CD14-positive monocyte (primary cell): Measurements from ENCODE around the gene DHRS9. TPM values are rescaled to one million over a fixed set of nuclear protein-coding genes. Genes with fewer than 3 reads are reported as not detected.

ENCODE experiments used
- DNase-seq, 3 donors: peaks; one replicate each; pipeline ENCODE4 v3.0.0-alpha.2; 2011 to 2022
- H2AFZ ChIP-seq: 2 replicates; pipeline ENCODE4 v1.6.0; 2012; ENCODE audit warnings: mild to moderate bottlenecking, low read depth, low read length, inconsistent platforms; ENCODE audit not compliant: insufficient read depth, poor library complexity, severe bottlenecking
- H3K27ac ChIP-seq, 2 donors: 1 replicate in 1 of 2; 2 replicates in 1 of 2; pipeline ENCODE4 v1.5.1; 2012 to 2013; ENCODE audit warnings: low read length in 2 of 2, control low read depth in 1 of 2, inconsistent platforms in 1 of 2, low read depth in 1 of 2, mild to moderate bottlenecking in 1 of 2
- H3K27me3 ChIP-seq, 2 donors: one replicate each; pipeline versions ENCODE4 v1.6.0 to v1.6.1; 2011 to 2013; ENCODE audit warnings: low read length in 2 of 2; ENCODE audit not compliant: control insufficient read depth in 2 of 2, insufficient read depth in 2 of 2
- H3K36me3 ChIP-seq, 2 donors: replicated peaks in 1 of 2; 1 replicate in 1 of 2; 2 replicates in 1 of 2; pipeline versions ENCODE4 v1.5.1 to v1.6.1; 2012 to 2013; ENCODE audit warnings: low read length in 2 of 2, control low read depth in 1 of 2, inconsistent platforms in 1 of 2, mild to moderate bottlenecking in 1 of 2; ENCODE audit not compliant: insufficient read depth in 2 of 2, control insufficient read depth in 1 of 2
- H3K4me1 ChIP-seq, 2 donors: 1 replicate in 1 of 2; 2 replicates in 1 of 2; pipeline versions ENCODE4 v1.5.1 to v1.6.1; 2012 to 2013; ENCODE audit warnings: low read length in 2 of 2, control low read depth in 1 of 2, inconsistent platforms in 1 of 2, mild to moderate bottlenecking in 1 of 2, moderate library complexity in 1 of 2; ENCODE audit not compliant: insufficient read depth in 2 of 2, control insufficient read depth in 1 of 2
- H3K4me2 ChIP-seq: replicated peaks from 2 replicates; pipeline ENCODE3; 2012; ENCODE audit warnings: low read length, moderate library complexity, mild to moderate bottlenecking; ENCODE audit not compliant: poor library complexity, severe bottlenecking; ENCODE audit errors: extremely low read depth
- H3K4me3 ChIP-seq, 3 experiments: fragments of 200-600 bp in 1 of 3; sonication (generic) in 1 of 3; replicated peaks in 1 of 3; 1 replicate in 2 of 3; 2 replicates in 1 of 3; pipeline ENCODE4 v1.5.1; 2011 to 2013; ENCODE audit warnings: low read length in 3 of 3, mild to moderate bottlenecking in 3 of 3, control low read depth in 2 of 3, low read depth in 2 of 3, inconsistent platforms in 1 of 3, moderate library complexity in 1 of 3
- H3K79me2 ChIP-seq: 2 replicates; pipeline ENCODE4 v1.6.0; 2012; ENCODE audit warnings: mild to moderate bottlenecking, control low read depth, inconsistent platforms, low read length, moderate library complexity; ENCODE audit not compliant: insufficient read depth
- H3K9ac ChIP-seq: 2 replicates; pipeline ENCODE4 v1.6.0; 2017; ENCODE audit warnings: low read length, mild to moderate bottlenecking; ENCODE audit not compliant: insufficient read depth, poor library complexity, severe bottlenecking
- H3K9me3 ChIP-seq, 2 donors: replicated peaks in 1 of 2; 1 replicate in 1 of 2; 2 replicates in 1 of 2; pipeline versions ENCODE4 v1.5.1 to v1.6.1; 2012 to 2013; ENCODE audit warnings: low read length in 2 of 2, control low read depth in 1 of 2; ENCODE audit not compliant: control insufficient read depth in 1 of 2, insufficient read depth in 1 of 2
- H4K20me1 ChIP-seq: 2 replicates; pipeline ENCODE4 v1.6.0; 2012; ENCODE audit warnings: mild to moderate bottlenecking, low read length, control low read depth, moderate library complexity; ENCODE audit not compliant: insufficient read depth
- H3K27ac Mint-ChIP-seq, 7 donors: one replicate each; pipeline ENCODE4 v1.8.0; 2020; ENCODE audit warnings: mild to moderate bottlenecking in 7 of 7, mixed read lengths in 7 of 7, moderate library complexity in 6 of 7, inconsistent platforms in 2 of 7
- H3K27me3 Mint-ChIP-seq, 3 donors: one replicate each; pipeline ENCODE4 v1.8.0; 2021 to 2022; ENCODE audit warnings: low read depth in 3 of 3, mild to moderate bottlenecking in 3 of 3, mixed read lengths in 3 of 3, moderate library complexity in 3 of 3, inconsistent platforms in 1 of 3
- H3K36me3 Mint-ChIP-seq, 2 donors: one replicate each; pipeline ENCODE4 v1.8.0; 2020; ENCODE audit warnings: mixed read lengths in 2 of 2, inconsistent platforms in 1 of 2, mild to moderate bottlenecking in 1 of 2
- H3K4me1 Mint-ChIP-seq: one replicate; pipeline ENCODE4 v1.8.0; 2020; ENCODE audit warnings: mild to moderate bottlenecking, mixed read lengths
- H3K4me3 Mint-ChIP-seq, 2 donors: one replicate each; pipeline ENCODE4 v1.8.0; 2020; ENCODE audit warnings: mild to moderate bottlenecking in 2 of 2, mixed read lengths in 2 of 2, moderate library complexity in 1 of 2
- H3K9me3 Mint-ChIP-seq, 7 donors: one replicate each; pipeline ENCODE4 v1.8.0; 2020 to 2022; ENCODE audit warnings: mixed read lengths in 7 of 7, mild to moderate bottlenecking in 6 of 7, moderate library complexity in 6 of 7, inconsistent platforms in 2 of 7
- WGBS: methylation state at CpG from one replicate; pipeline ENCODE4 v1.1.5; 2013; ENCODE audit warnings: missing lambda C conversion rate; ENCODE audit not compliant: insufficient coverage; 5-methylcytosine and 5-hydroxymethylcytosine counted together
- intact Hi-C, 2 donors: fragments of 100-400 bp; cut with micrococcal nuclease; formaldehyde crosslinking; loops; one replicate each; pipeline versions ENCODE4 v1.15.0 to v1.15.1; 2023
- polyA plus RNA-seq, 3 donors: library from polyadenylated mRNA; depleted of rRNA in 1 of 3; unstranded in 2 of 3; stranded (reverse) in 1 of 3; fragments of 300-500 nt in 2 of 3; fragments of >200 nt in 1 of 3; fragmentation: Illumina TruSeq in 2 of 3; gene quantifications; 1 replicate in 2 of 3; 2 replicates in 1 of 3; pipeline ENCODE4 v1.2.3, GENCODE V29; 2012 to 2021
- TF ChIP-seq, protein P1 (sequence below): fragments of 200-600 bp; IDR thresholded peaks from one replicate; pipeline ENCODE4 v1.8.0; 2022; ENCODE audit warnings: antibody characterized with exemption, mild to moderate bottlenecking

DHRS9 gene
- polyA plus RNA-seq, 3 donors: 10.0 to 12.9 (median 10.0) TPM

GRCh38 chr2:169090133-169090820 lies 20.9 kb downstream of the DHRS9 start:
- peaks cover 18% of the 10 kb centered on the region for H3K79me2 ChIP-seq
- peaks cover 2 to 43% of the 10 kb centered on the region in 2 donors for H3K36me3 Mint-ChIP-seq
- peak overlapping the region in 5 of 7 donors; percentile 49 to 83 (median 70) for H3K27ac Mint-ChIP-seq
- H3K27me3 Mint-ChIP-seq: no peaks in the 10 kb centered on the region
- H3K4me1 Mint-ChIP-seq: peaks cover 92% of the 10 kb centered on the region
- no peak overlapping the region for H3K9ac ChIP-seq
- peak overlapping the region in 1 of 2 donors; percentile 46 for H3K27ac ChIP-seq
- peaks cover 0 to 4% (median 0%) of the 10 kb centered on the region in 7 donors for H3K9me3 Mint-ChIP-seq
- peak in 2 of 3 donors; percentile 64 to 75 for DNase-seq
- no peaks in the 10 kb centered on the region for H3K36me3 ChIP-seq
- TF ChIP-seq, protein P1, sequence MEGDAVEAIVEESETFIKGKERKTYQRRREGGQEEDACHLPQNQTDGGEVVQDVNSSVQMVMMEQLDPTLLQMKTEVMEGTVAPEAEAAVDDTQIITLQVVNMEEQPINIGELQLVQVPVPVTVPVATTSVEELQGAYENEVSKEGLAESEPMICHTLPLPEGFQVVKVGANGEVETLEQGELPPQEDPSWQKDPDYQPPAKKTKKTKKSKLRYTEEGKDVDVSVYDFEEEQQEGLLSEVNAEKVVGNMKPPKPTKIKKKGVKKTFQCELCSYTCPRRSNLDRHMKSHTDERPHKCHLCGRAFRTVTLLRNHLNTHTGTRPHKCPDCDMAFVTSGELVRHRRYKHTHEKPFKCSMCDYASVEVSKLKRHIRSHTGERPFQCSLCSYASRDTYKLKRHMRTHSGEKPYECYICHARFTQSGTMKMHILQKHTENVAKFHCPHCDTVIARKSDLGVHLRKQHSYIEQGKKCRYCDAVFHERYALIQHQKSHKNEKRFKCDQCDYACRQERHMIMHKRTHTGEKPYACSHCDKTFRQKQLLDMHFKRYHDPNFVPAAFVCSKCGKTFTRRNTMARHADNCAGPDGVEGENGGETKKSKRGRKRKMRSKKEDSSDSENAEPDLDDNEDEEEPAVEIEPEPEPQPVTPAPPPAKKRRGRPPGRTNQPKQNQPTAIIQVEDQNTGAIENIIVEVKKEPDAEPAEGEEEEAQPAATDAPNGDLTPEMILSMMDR: no peak
- peak overlapping the region in 1 of 3 experiments; percentile 46 for H3K4me3 ChIP-seq
- peak overlapping the region; percentile 48 for H3K4me2 ChIP-seq
- no CpG with 5 or more reads among the region's 6 CpGs for WGBS
- no peaks in the 10 kb centered on the region for H3K27me3 ChIP-seq
- peak overlapping the region in 1 of 2 donors; percentile 55 for H3K4me3 Mint-ChIP-seq
- no peaks in the 10 kb centered on the region for H3K9me3 ChIP-seq
- H4K20me1 ChIP-seq: no peaks in the 10 kb centered on the region
- intact Hi-C loops: no loop called here
- H2AFZ ChIP-seq: no peak overlapping the region
- H3K4me1 ChIP-seq: peaks cover 67 to 78% of the 10 kb centered on the region in 2 donors

DNA sequence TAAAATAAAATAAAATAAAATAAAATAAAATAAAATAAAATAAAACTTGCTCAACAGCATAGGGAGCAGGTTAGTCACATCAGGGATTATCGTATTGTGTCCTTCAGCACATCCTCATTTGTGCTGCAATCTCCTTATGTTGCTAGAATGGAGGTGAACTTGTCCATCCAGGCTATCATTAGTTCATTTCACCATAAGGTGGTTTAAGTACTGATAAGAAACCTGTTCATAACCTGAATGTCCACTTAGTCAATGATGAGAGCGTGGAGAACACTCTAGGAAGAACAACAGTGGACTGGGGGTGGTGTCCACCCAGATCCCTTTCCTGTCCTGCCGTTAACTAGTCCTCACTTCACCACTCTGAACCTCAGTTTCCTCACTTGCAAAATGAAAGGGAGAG lies 21.9 kb downstream of the DHRS9 start:
- no peaks in the 10 kb centered on the region for H3K27me3 ChIP-seq
- H3K36me3 ChIP-seq: no peaks in the 10 kb centered on the region
- Mint-ChIP-seq H3K4me1 (peaks cover 94% of the 10 kb centered on the region), H3K36me3 (peaks cover 2 to 36% of the 10 kb centered on the region in 2 donors), H3K4me3 (no peak overlapping the region), H3K9me3 (no peaks in the 10 kb centered on the region), H3K27me3 (no peaks in the 10 kb centered on the region), H3K27ac (peak overlapping the region in 3 of 7 donors; percentile 27 to 66 (median 27))
- peaks cover 77 to 88% of the 10 kb centered on the region in 2 donors for H3K4me1 ChIP-seq
- H4K20me1 ChIP-seq: no peaks in the 10 kb centered on the region
- H3K27ac ChIP-seq: no peak overlapping the region
- H2AFZ ChIP-seq: no peak overlapping the region
- no peak overlapping the region for H3K4me2 ChIP-seq
- H3K79me2 ChIP-seq: peaks cover 17% of the 10 kb centered on the region
- H3K4me3 ChIP-seq: no peak overlapping the region
- intact Hi-C loops: no loop called here
- no peak overlapping the region for H3K9ac ChIP-seq
- TF ChIP-seq, protein P1: no peak
- no CpG with 5 or more reads among the region's 3 CpGs for WGBS
- DNase-seq: no peak
- H3K9me3 ChIP-seq: no peaks in the 10 kb centered on the region
